Measurements from ENCODE around the gene LHPP.

DNA sequence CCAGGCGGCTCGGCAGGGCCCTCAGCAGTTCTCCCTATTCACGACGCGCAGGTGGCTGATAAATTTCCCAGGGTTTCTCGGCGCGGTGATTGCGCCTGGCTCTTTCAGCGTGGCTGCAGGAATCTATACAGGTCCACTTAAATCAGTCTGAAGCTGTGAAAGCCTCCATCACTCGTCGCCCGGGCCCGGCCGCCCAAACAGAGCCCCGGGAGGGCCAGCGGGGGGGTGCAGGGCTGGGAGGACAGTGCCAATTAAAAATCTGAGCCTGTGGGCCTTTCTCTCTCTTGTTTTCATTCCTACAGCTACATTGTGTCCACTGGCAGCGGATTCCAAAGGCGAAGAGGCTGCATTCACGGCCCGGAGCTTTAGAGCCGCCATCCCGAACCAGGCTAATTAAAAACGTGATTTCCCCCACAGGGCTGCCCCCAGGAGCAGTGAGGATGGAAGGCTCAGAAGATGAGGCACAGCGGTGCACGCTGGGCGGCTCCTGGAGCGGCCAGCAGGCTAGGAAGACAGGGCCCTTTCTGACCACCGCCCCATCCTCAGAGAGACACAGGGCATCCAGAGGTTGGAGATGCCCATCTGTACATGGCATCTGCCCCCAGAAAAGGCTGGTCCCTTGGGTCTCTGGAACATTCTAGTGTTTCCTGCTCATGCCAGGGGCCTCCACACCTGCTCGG lies 181.8 kb downstream of the LHPP start:
- TF ChIP-seq, protein P1, sequence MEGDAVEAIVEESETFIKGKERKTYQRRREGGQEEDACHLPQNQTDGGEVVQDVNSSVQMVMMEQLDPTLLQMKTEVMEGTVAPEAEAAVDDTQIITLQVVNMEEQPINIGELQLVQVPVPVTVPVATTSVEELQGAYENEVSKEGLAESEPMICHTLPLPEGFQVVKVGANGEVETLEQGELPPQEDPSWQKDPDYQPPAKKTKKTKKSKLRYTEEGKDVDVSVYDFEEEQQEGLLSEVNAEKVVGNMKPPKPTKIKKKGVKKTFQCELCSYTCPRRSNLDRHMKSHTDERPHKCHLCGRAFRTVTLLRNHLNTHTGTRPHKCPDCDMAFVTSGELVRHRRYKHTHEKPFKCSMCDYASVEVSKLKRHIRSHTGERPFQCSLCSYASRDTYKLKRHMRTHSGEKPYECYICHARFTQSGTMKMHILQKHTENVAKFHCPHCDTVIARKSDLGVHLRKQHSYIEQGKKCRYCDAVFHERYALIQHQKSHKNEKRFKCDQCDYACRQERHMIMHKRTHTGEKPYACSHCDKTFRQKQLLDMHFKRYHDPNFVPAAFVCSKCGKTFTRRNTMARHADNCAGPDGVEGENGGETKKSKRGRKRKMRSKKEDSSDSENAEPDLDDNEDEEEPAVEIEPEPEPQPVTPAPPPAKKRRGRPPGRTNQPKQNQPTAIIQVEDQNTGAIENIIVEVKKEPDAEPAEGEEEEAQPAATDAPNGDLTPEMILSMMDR (IDR thresholded peaks at IDR 0.05; ENCODE audit: low read depth, low read length), result no peak
- no peak for TF ChIP-seq POLR2A (IDR thresholded peaks at IDR 0.05; ENCODE audit: extremely low read depth, insufficient read length)
- TF ChIP-seq, protein P2, sequence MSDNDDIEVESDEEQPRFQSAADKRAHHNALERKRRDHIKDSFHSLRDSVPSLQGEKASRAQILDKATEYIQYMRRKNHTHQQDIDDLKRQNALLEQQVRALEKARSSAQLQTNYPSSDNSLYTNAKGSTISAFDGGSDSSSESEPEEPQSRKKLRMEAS (IDR thresholded peaks at IDR 0.05; ENCODE audit: low read depth, low read length), result no peak

Data from NB4 (cell line).